ENCODE data around the gene ZBTB43. TPM values are rescaled to one million over a fixed set of nuclear protein-coding genes. Genes with fewer than 3 reads are reported as not detected.
A peak's percentile ranks its signal among the peaks of the same experiment; 100 is the strongest.

Gene ZBTB43, protein sequence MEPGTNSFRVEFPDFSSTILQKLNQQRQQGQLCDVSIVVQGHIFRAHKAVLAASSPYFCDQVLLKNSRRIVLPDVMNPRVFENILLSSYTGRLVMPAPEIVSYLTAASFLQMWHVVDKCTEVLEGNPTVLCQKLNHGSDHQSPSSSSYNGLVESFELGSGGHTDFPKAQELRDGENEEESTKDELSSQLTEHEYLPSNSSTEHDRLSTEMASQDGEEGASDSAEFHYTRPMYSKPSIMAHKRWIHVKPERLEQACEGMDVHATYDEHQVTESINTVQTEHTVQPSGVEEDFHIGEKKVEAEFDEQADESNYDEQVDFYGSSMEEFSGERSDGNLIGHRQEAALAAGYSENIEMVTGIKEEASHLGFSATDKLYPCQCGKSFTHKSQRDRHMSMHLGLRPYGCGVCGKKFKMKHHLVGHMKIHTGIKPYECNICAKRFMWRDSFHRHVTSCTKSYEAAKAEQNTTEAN
- total RNA-seq (2021) (13.8 and 20.3 TPM in 2 replicates), Bru-seq, nascent RNA (percentile 83 among the genes with signal in this experiment), BruChase-seq, experiment 1, labeled RNA remaining after a 2-hour chase (percentile 91 among the genes with signal in this experiment), BruChase-seq, experiment 2, labeled RNA remaining after a 6-hour chase (percentile 83 among the genes with signal in this experiment)
- long read RNA-seq, full-length matches to known transcripts: 10 of 11 reads
- long read RNA-seq, partial matches to known transcripts: 0 of 11 reads
- long read RNA-seq, other reads (novel, unspliced or antisense): 1 of 11 reads

DNA sequence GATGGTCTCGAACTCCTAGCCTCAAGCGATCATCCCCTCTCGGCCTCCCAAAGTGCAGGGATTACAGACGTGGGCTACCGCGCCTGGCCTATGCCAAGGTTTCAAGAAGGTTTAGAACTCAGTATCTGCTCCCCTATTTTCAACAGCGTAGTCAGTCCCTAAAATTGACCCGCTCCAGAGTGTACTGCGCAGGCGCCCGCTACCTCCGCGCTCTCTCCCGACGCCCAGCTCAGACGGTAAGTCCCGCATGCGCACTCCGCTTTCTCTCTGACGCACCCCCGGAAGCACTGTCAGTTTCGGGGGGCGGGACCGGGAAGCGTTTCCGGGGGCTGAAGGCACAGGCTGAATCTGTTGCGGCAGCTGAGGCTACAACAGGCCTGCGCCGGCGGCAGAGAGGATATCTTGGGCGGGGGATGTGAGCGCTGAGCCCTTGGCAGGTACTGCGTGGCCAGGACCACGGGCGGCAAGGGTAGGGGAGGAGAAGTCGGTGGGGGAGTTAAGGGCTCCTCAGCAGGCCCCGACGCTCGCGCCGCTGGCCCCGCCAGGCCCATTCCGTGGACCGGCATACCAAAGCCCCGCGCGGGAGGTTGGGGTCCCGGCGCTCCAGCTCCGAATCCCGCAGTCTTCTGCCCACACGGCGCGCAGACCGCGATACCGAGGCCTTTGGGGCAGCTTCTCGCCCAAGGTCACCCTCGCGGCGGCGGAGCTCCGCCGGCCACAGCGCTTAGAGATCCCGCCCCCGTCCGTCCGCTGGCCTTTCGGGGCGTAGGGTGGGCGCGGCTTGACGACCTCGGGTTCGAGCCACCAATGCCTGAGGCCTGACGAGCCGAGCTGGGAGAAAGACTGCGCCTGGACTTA lies at the start of gene ZBTB43:
ZBTB43 (plus strand) TSS at position 345 of the 858 bp plus-strand sequence. CDS start 27,470 bp downstream, outside the sequence.
- BruUV-seq (replicated peaks): no TSS peak
- POLR2A ChIA-PET (ENCODE audit: low non-redundant PET): no interaction called here
- intact Hi-C loops (cut with micrococcal nuclease; ENCODE audit: unreplicated experiment): no loop called here

GRCh38 chr9:126755317-126755875 lies 49.4 kb upstream of the ZBTB43 start:
- no peak for DNase-seq (ENCODE audit: low spot score)
- CTCF ChIA-PET: no interaction called here

More for the DNA sequence above, at the start of gene ZBTB43:
- no peaks in the 10 kb centered on the region for H3K9me3 ChIP-seq (ENCODE audit: low read depth, low read length, poor library complexity, severe bottlenecking)
- TF ChIP-seq EZH2 (IDR thresholded peaks at IDR 0.05; ENCODE audit: borderline replicate concordance, low read depth, low read length, poor library complexity, severe bottlenecking): no peak
- TF ChIP-seq, protein P1, sequence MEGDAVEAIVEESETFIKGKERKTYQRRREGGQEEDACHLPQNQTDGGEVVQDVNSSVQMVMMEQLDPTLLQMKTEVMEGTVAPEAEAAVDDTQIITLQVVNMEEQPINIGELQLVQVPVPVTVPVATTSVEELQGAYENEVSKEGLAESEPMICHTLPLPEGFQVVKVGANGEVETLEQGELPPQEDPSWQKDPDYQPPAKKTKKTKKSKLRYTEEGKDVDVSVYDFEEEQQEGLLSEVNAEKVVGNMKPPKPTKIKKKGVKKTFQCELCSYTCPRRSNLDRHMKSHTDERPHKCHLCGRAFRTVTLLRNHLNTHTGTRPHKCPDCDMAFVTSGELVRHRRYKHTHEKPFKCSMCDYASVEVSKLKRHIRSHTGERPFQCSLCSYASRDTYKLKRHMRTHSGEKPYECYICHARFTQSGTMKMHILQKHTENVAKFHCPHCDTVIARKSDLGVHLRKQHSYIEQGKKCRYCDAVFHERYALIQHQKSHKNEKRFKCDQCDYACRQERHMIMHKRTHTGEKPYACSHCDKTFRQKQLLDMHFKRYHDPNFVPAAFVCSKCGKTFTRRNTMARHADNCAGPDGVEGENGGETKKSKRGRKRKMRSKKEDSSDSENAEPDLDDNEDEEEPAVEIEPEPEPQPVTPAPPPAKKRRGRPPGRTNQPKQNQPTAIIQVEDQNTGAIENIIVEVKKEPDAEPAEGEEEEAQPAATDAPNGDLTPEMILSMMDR (conservative IDR thresholded peaks at IDR 0.05; ENCODE audit: low read depth, low read length): no peak
- peak; percentile 98 for DNase-seq (ENCODE audit: low spot score)
- peaks cover 16% of the 10 kb centered on the region for H3K4me1 ChIP-seq (ENCODE audit: insufficient read depth, low read length, poor library complexity, severe bottlenecking)
- H3K27ac ChIP-seq (ENCODE audit: low read depth, low read length, poor library complexity, severe bottlenecking): peak within 1 kb of the TSS; percentile 84
- H3K36me3 ChIP-seq (ENCODE audit: insufficient read depth, low read length, poor library complexity, severe bottlenecking): peaks cover 3% of the 10 kb centered on the region
- CTCF ChIA-PET: interaction anchor here (0.5 to 0.6 kb wide), 3 partner anchors 26 to 1932 kb away, joined by 3 to 10 read pairs (median 5); no protein-coding TSS in a partner anchor
- H3K4me3 ChIP-seq (ENCODE audit: low read depth, low read length, poor library complexity, severe bottlenecking): peak within 1 kb of the TSS; percentile 98
- H3K27me3 ChIP-seq (replicated peaks; ENCODE audit: insufficient read depth, low read depth, low read length, poor library complexity): no peaks in the 10 kb centered on the region

GRCh38 chr9:126756238-126756637 lies 48.6 kb upstream of the ZBTB43 start:
- Histone ChIP-seq H3K36me3 (ENCODE audit: insufficient read depth, low read length, poor library complexity, severe bottlenecking) (no peaks in the 10 kb centered on the region), H3K27ac (ENCODE audit: low read depth, low read length, poor library complexity, severe bottlenecking) (no peak overlapping the region), H3K27me3 (replicated peaks; ENCODE audit: insufficient read depth, low read depth, low read length, poor library complexity) (no peaks in the 10 kb centered on the region), H3K4me3 (ENCODE audit: low read depth, low read length, poor library complexity, severe bottlenecking) (no peak overlapping the region), H3K4me1 (ENCODE audit: insufficient read depth, low read length, poor library complexity, severe bottlenecking) (peaks cover 6% of the 10 kb centered on the region), H3K9me3 (ENCODE audit: low read depth, low read length, poor library complexity, severe bottlenecking) (no peaks in the 10 kb centered on the region)
- no peak for DNase-seq (ENCODE audit: low spot score)
- intact Hi-C loops (cut with micrococcal nuclease; ENCODE audit: unreplicated experiment): no loop called here
- BruUV-seq (replicated peaks): no TSS peak
- ChIA-PET POLR2A (ENCODE audit: low non-redundant PET) (no interaction called here), CTCF (no interaction called here)
- TF ChIP-seq EZH2 (IDR thresholded peaks at IDR 0.05; ENCODE audit: borderline replicate concordance, low read depth, low read length, poor library complexity, severe bottlenecking): no peak
- TF ChIP-seq, protein P1 (conservative IDR thresholded peaks at IDR 0.05; ENCODE audit: low read depth, low read length): no peak

More at GRCh38 chr9:126755317-126755875, 49.4 kb upstream of the ZBTB43 start:
- no TSS peak for BruUV-seq (replicated peaks)
- Histone ChIP-seq H3K36me3 (ENCODE audit: insufficient read depth, low read length, poor library complexity, severe bottlenecking) (no peaks in the 10 kb centered on the region), H3K27ac (ENCODE audit: low read depth, low read length, poor library complexity, severe bottlenecking) (no peak overlapping the region), H3K27me3 (replicated peaks; ENCODE audit: insufficient read depth, low read depth, low read length, poor library complexity) (no peaks in the 10 kb centered on the region), H3K9me3 (ENCODE audit: low read depth, low read length, poor library complexity, severe bottlenecking) (no peaks in the 10 kb centered on the region), H3K4me1 (ENCODE audit: insufficient read depth, low read length, poor library complexity, severe bottlenecking) (peaks cover 6% of the 10 kb centered on the region), H3K4me3 (ENCODE audit: low read depth, low read length, poor library complexity, severe bottlenecking) (no peak overlapping the region)
- no peak for TF ChIP-seq EZH2 (IDR thresholded peaks at IDR 0.05; ENCODE audit: borderline replicate concordance, low read depth, low read length, poor library complexity, severe bottlenecking)
- POLR2A ChIA-PET (ENCODE audit: low non-redundant PET): no interaction called here
- intact Hi-C loops (cut with micrococcal nuclease; ENCODE audit: unreplicated experiment): no loop called here

All from A673 (cell line).